Activated B cell treated with CpG ODN at 0.5 μM for 24 hours (primary cell): ENCODE data around the gene VAV2. TPM values are rescaled to one million over a fixed set of nuclear protein-coding genes. Genes with fewer than 3 reads are reported as not detected.
A peak's percentile ranks its signal among the peaks of the same experiment; 100 is the strongest.

Experiments used
- ATAC-seq: fragments of 200-7000 bp; cut with Tn5 transposase; one replicate; pipeline ENCODE4 v1.10.0; 2021; ENCODE audit warnings: low read depth, mild to moderate bottlenecking, moderate library complexity
- CTCF ChIA-PET: fragments of 350-600 bp; sonication (Branson Sonifier 250); formaldehyde crosslinking; loops from one replicate; lab custom pipeline; 2021; ENCODE audit warnings: antibody characterized with exemption; lab: Charles Lee
- POLR2A ChIA-PET: fragments of 350-600 bp; sonication (Branson Sonifier 250); formaldehyde crosslinking; loops from one replicate; lab custom pipeline; 2021; ENCODE audit warnings: antibody characterized with exemption; lab: Charles Lee
- DNase-seq: peaks from one replicate; pipeline ENCODE4 v3.0.0; 2022
- H3K27ac Mint-ChIP-seq: one replicate; pipeline ENCODE4 v1.8.0; 2020; ENCODE audit warnings: mixed read lengths
- H3K27me3 Mint-ChIP-seq: one replicate; pipeline ENCODE4 v1.8.0; 2021; ENCODE audit warnings: mixed read lengths
- H3K36me3 Mint-ChIP-seq: one replicate; pipeline ENCODE4 v1.8.0; 2021; ENCODE audit warnings: low read depth, mixed read lengths
- H3K4me1 Mint-ChIP-seq: one replicate; pipeline ENCODE4 v1.8.0; 2021; ENCODE audit warnings: mixed read lengths
- H3K4me3 Mint-ChIP-seq: one replicate; pipeline ENCODE4 v1.8.0; 2020; ENCODE audit warnings: mild to moderate bottlenecking, mixed read lengths
- H3K9me3 Mint-ChIP-seq: one replicate; pipeline ENCODE4 v1.8.0; 2020; ENCODE audit warnings: mixed read lengths
- CTCF ChIP-seq: fragments of 200-600 bp; IDR thresholded peaks from one replicate; pipeline ENCODE4 v1.8.0; 2022; ENCODE audit warnings: antibody characterized with exemption, mild to moderate bottlenecking
- intact Hi-C: fragments of 100-400 bp; cut with micrococcal nuclease; formaldehyde crosslinking; loops from one replicate; pipeline ENCODE4 v1.15.1; 2024
- total RNA-seq: library from RNA; stranded (reverse); gene quantifications from 2 replicates; pipeline ENCODE4 v1.2.3, GENCODE V29; 2022

Gene VAV2
- total RNA-seq, 1 donor from 2014 or later, result 99.6 TPM

- TF ChIP-seq CTCF, result no peak
- H3K27ac Mint-ChIP-seq, result peak overlapping the region; percentile 30
- H3K27me3 Mint-ChIP-seq, result no peaks in the 10 kb centered on the region
- peaks cover 81% of the 10 kb centered on the region for H3K4me1 Mint-ChIP-seq
- ATAC-seq (no peak), DNase-seq (no peak)
- intact Hi-C loops, result no loop called here
- H3K36me3 Mint-ChIP-seq, result peaks cover 12% of the 10 kb centered on the region
- ChIA-PET POLR2A (interaction anchor here (1.0 kb wide), 1 partner anchor 19 kb away, joined by 4 read pairs; no protein-coding TSS in a partner anchor), CTCF (interaction anchor here (1.7 kb wide), 1 partner anchor 22 kb away, joined by 7 read pairs; no protein-coding TSS in a partner anchor)
- no peak overlapping the region for H3K4me3 Mint-ChIP-seq
- no peaks in the 10 kb centered on the region for H3K9me3 Mint-ChIP-seq
These were observed 13.8 kb downstream of the VAV2 start for GRCh38 chr9:133978226-133978898.

GRCh38 chr9:133977421-133978201 lies 14.5 kb downstream of the VAV2 start:
- intact Hi-C loops, result no loop called here
- no peaks in the 10 kb centered on the region for H3K27me3 Mint-ChIP-seq
- no peak overlapping the region for H3K4me3 Mint-ChIP-seq
- no peaks in the 10 kb centered on the region for H3K9me3 Mint-ChIP-seq
- POLR2A ChIA-PET, result interaction anchor here (1.0 kb wide), 2 partner anchors 16 to 31 kb away, joined by 3 read pairs; no protein-coding TSS in a partner anchor
- TF ChIP-seq CTCF, result no peak
- peaks cover 82% of the 10 kb centered on the region for H3K4me1 Mint-ChIP-seq
- H3K36me3 Mint-ChIP-seq, result peaks cover 8% of the 10 kb centered on the region
- CTCF ChIA-PET, result no interaction called here
- DNase-seq (no peak), ATAC-seq (no peak)
- H3K27ac Mint-ChIP-seq, result no peak overlapping the region

GRCh38 chr9:133976887-133977286 lies 15.2 kb downstream of the VAV2 start:
- POLR2A ChIA-PET, result interaction anchor here (0.6 to 1.0 kb wide), 5 partner anchors 13 to 576 kb away, joined by 3 to 6 read pairs (median 3); no protein-coding TSS in a partner anchor
- no peak for DNase-seq

GRCh38 chr9:133976191-133976861 lies 15.8 kb downstream of the VAV2 start:
- no peaks in the 10 kb centered on the region for H3K27me3 Mint-ChIP-seq
- peaks cover 82% of the 10 kb centered on the region for H3K4me1 Mint-ChIP-seq
- intact Hi-C loops, result no loop called here
- no peak for ATAC-seq
- TF ChIP-seq CTCF, result no peak
- peaks cover 8% of the 10 kb centered on the region for H3K36me3 Mint-ChIP-seq
- H3K9me3 Mint-ChIP-seq, result no peaks in the 10 kb centered on the region
- H3K27ac Mint-ChIP-seq, result no peak overlapping the region
- H3K4me3 Mint-ChIP-seq, result no peak overlapping the region
- POLR2A ChIA-PET, result interaction anchor here (0.6 to 1.0 kb wide), 4 partner anchors 13 to 576 kb away, joined by 3 to 6 read pairs (median 4); no protein-coding TSS in a partner anchor
- CTCF ChIA-PET, result no interaction called here
- no peak for DNase-seq

More at GRCh38 chr9:133976887-133977286, 15.2 kb downstream of the VAV2 start:
- Mint-ChIP-seq H3K4me1 (peaks cover 82% of the 10 kb centered on the region), H3K9me3 (no peaks in the 10 kb centered on the region), H3K27ac (no peak overlapping the region), H3K27me3 (no peaks in the 10 kb centered on the region), H3K36me3 (peaks cover 8% of the 10 kb centered on the region), H3K4me3 (no peak overlapping the region)
- no peak for ATAC-seq
- CTCF ChIA-PET, result no interaction called here
- no peak for TF ChIP-seq CTCF
- intact Hi-C loops, result no loop called here
